K562 (cell line): ENCODE measurements around the gene EXOG. TPM values are rescaled to one million over a fixed set of nuclear protein-coding genes. Genes with fewer than 3 reads are reported as not detected.

Source experiments
- ATAC-seq: fragments of 200-7000 bp; cut with Tn5 transposase; 3 replicates; pipeline ENCODE4 v1.9.1; 2020; ENCODE audit warnings: moderate library complexity
- BruUV-seq: library from RNA; stranded (reverse); fragments of 400-500 nt; replicated peaks from 2 replicates; lab custom pipeline; 2021; lab: Mats Ljungman, UMichigan
- CTCF ChIA-PET: fragments of 300-600 bp; formaldehyde crosslinking; extraction: SDS; loops from one replicate; lab custom pipeline; 2021; ENCODE audit warnings: low intra/inter-chr PET ratio; lab: Yijun Ruan, JAX
- POLR2A ChIA-PET: fragments of 300-600, 350-650 bp; sonication (Branson Sonifier 250); formaldehyde crosslinking; extraction: SDS; loops from one replicate; lab custom pipeline; 2021; ENCODE audit warnings: antibody characterized with exemption, inconsistent platforms; lab: Yijun Ruan, JAX
- DNase-seq, 4 experiments: peaks; one replicate each; pipeline versions ENCODE4 v3.0.0 to v3.0.0-alpha.2; 2011 to 2018; ENCODE audit warnings: low spot score in 3 of 4, mixed read lengths in 3 of 4; ENCODE audit errors: extremely low read depth in 1 of 4
- FAIRE-seq: peaks from 2 replicates; lab custom pipeline; 2011; peaks lifted over from hg19 to GRCh38; lab: Jason Lieb, UNC
- H2AFZ ChIP-seq: 2 replicates; pipeline ENCODE4 v1.6.0; 2011; ENCODE audit warnings: low read depth, low read length, control low read depth, inconsistent platforms
- H3K27ac ChIP-seq: fragments of 200-600 bp; 3 replicates; pipeline ENCODE4 v1.8.0; 2011; ENCODE audit warnings: low read depth, mild to moderate bottlenecking, control low read depth, inconsistent platforms, low read length, moderate library complexity, mixed read lengths; ENCODE audit errors: extremely low read depth
- H3K27me3 ChIP-seq, 2 experiments: fragments of 300-600 bp in 1 of 2; 2 replicates in 1 of 2; 3 replicates in 1 of 2; pipeline versions ENCODE4 v1.6.0 to v1.8.0; 2011; ENCODE audit warnings: inconsistent platforms in 2 of 2, low read length in 2 of 2, mild to moderate bottlenecking in 1 of 2, mixed read lengths in 1 of 2, moderate library complexity in 1 of 2; ENCODE audit not compliant: control insufficient read depth in 2 of 2, insufficient read depth in 2 of 2
- H3K36me3 ChIP-seq: fragments of 300-600 bp; 3 replicates; pipeline ENCODE4 v1.8.0; 2011; ENCODE audit warnings: mild to moderate bottlenecking, low read length, inconsistent platforms; ENCODE audit not compliant: control insufficient read depth, insufficient read depth
- H3K4me1 ChIP-seq, 2 experiments: fragments of 200-600 bp in 1 of 2; replicated peaks in 1 of 2; 2 replicates in 1 of 2; 3 replicates in 1 of 2; pipeline versions ENCODE4 v1.5.1 to v1.8.0; 2011; ENCODE audit warnings: inconsistent platforms in 2 of 2, low read length in 2 of 2, mild to moderate bottlenecking in 1 of 2, mixed read lengths in 1 of 2, moderate library complexity in 1 of 2; ENCODE audit not compliant: control insufficient read depth in 2 of 2, insufficient read depth in 2 of 2
- H3K4me2 ChIP-seq: 2 replicates; pipeline ENCODE4 v1.6.1; 2011; ENCODE audit warnings: low read length, control low read depth, inconsistent platforms, mixed read lengths; ENCODE audit not compliant: insufficient read depth
- H3K4me3 ChIP-seq: fragments of 200-600 bp; sonication (generic), shearing (Covaris generic); 2 replicates; pipeline ENCODE4 v1.5.1; 2016; ENCODE audit warnings: control low read depth, inconsistent platforms
- H3K79me2 ChIP-seq: fragments of 200-600 bp; 3 replicates; pipeline ENCODE4 v1.8.0; 2011; ENCODE audit warnings: low read length, inconsistent platforms; ENCODE audit not compliant: control insufficient read depth, insufficient read depth
- H3K9ac ChIP-seq, 2 experiments: 2 replicates each; pipeline versions ENCODE4 v1.6.0 to v1.6.1; 2011; ENCODE audit warnings: low read depth in 2 of 2, low read length in 2 of 2, control low read depth in 1 of 2, inconsistent platforms in 1 of 2, mild to moderate bottlenecking in 1 of 2, mixed read lengths in 1 of 2; ENCODE audit not compliant: insufficient read depth in 1 of 2
- H3K9me1 ChIP-seq: one replicate; pipeline ENCODE4 v1.6.0; 2011; ENCODE audit warnings: inconsistent platforms, mild to moderate bottlenecking, low read length, moderate library complexity; ENCODE audit not compliant: control insufficient read depth, insufficient read depth
- H3K9me3 ChIP-seq: replicated peaks from 2 replicates; pipeline ENCODE4 v1.5.1; 2011; ENCODE audit warnings: low read depth, low read length, inconsistent platforms; ENCODE audit not compliant: control insufficient read depth, insufficient read depth
- H4K20me1 ChIP-seq: replicated peaks from 2 replicates; pipeline ENCODE4 v1.6.1; 2011; ENCODE audit warnings: low read length, inconsistent platforms, mixed read lengths; ENCODE audit not compliant: control insufficient read depth, insufficient read depth
- CBX1 ChIP-seq: sonication (generic); IDR thresholded peaks from 2 replicates; pipeline ENCODE4 v1.6.1; 2016; ENCODE audit warnings: antibody characterized with exemption, low read depth, mild to moderate bottlenecking
- ELK3 ChIP-seq: fragments of 450-650 bp; formaldehyde crosslinking; IDR thresholded peaks from 2 replicates; pipeline ENCODE4 v1.4.0; 2020; ENCODE audit warnings: mild to moderate bottlenecking
- HDAC2 ChIP-seq: fragments of 450-650 bp; IDR thresholded peaks from 2 replicates; pipeline ENCODE4 v1.6.1; 2016; ENCODE audit warnings: mild to moderate bottlenecking
- NR0B1 ChIP-seq: fragments of 450-650 bp; IDR thresholded peaks from one replicate; pipeline ENCODE4 v1.6.1; 2018; ENCODE audit warnings: mild to moderate bottlenecking, moderate library complexity; ENCODE audit not compliant: partially characterized antibody
- POU5F1 ChIP-seq: fragments of 150-350 bp; IDR thresholded peaks from 2 replicates; pipeline ENCODE4 v1.6.1; 2014; ENCODE audit warnings: borderline replicate concordance, low read length, low read depth, mild to moderate bottlenecking; ENCODE audit not compliant: partially characterized antibody
- TCF7 ChIP-seq: sonication (generic); IDR thresholded peaks from 2 replicates; pipeline ENCODE4 v1.6.1; 2016; ENCODE audit warnings: antibody characterized with exemption, borderline replicate concordance
- WGBS: fragments of 100-300 bp; shearing (Covaris generic); methylation state at CpG from one replicate; pipeline ENCODE4 v1.1.6; 2016; ENCODE audit warnings: low coverage, mixed read lengths; ENCODE audit not compliant: insufficient coverage; ENCODE audit errors: missing lambda C conversion rate; 5-methylcytosine and 5-hydroxymethylcytosine counted together
- in situ Hi-C: fragments of 300-500 bp; cut with MboI; formaldehyde crosslinking; loops from 4 replicates; pipeline ENCODE4 v1.15.0; 2018; ENCODE audit warnings: inconsistent platforms, mixed read lengths
- intact Hi-C: fragments of 100-400 bp; cut with micrococcal nuclease; formaldehyde crosslinking; loops from 2 replicates; pipeline ENCODE4 v1.14.2; 2022
- polyA plus RNA-seq, 8 experiments: library from polyadenylated mRNA; depleted of rRNA in 4 of 8; stranded (reverse) in 5 of 8; unstranded in 3 of 8; fragments of >200 nt; fragmentation: Nextera tagmentation in 2 of 8; fragmentation: Illumina TruSeq in 1 of 8; extraction: Ambion mirVana in 2 of 8; extraction: Trizol in 1 of 8; gene quantifications; 2 replicates each; pipeline versions ENCODE4 v1.2.1 to v1.2.3, GENCODE V29; 2011 to 2014; ENCODE audit warnings: inconsistent platforms in 1 of 8, missing spikeins in 1 of 8
- total RNA-seq, 7 experiments: library from RNA; depleted of rRNA in 6 of 7; stranded (reverse); fragments of >200 nt in 6 of 7; fragmentation: Illumina TruSeq in 2 of 7; extraction: Trizol in 2 of 7; gene quantifications; 2 replicates each; pipeline versions ENCODE4 v1.2.1 to v1.2.3, GENCODE V29; 2011 to 2021; ENCODE audit warnings: low replicate concordance in 1 of 7

EXOG gene
- total and polyA plus RNA-seq, 9 of the 15 experiments (the other 6 are each of a cell fraction or from before 2014, with no cell fraction given): 10.8 to 21.7 (median 14.8) TPM

GRCh38 chr3:38563886-38564270 is 67.7 kb downstream of the EXOG start:
- WGBS: 1% methylated on average over 10 of the region's 10 CpGs
- BruUV-seq: no TSS peak
- H3K36me3 ChIP-seq: no peaks in the 10 kb centered on the region
- H3K4me2 ChIP-seq: no peak overlapping the region
- POLR2A ChIA-PET: interaction anchor here (1.3 kb wide), 1 partner anchor 11 kb away, joined by 3 read pairs; no protein-coding TSS in a partner anchor
- no peaks in the 10 kb centered on the region for H4K20me1 ChIP-seq
- no peak overlapping the region for H3K27ac ChIP-seq
- peaks cover 9 to 54% of the 10 kb centered on the region in 2 experiments; a peak in 4 of 5 replicates for H3K27me3 ChIP-seq
- in situ Hi-C loops (no loop called here), intact Hi-C loops (no loop called here)
- no peak overlapping the region for H2AFZ ChIP-seq
- TF ChIP-seq CBX1 (no peak), ELK3 (CRISPR knock-in tag) (no peak), HDAC2 (no peak), NR0B1 (no peak), POU5F1 (no peak), TCF7 (no peak)
- no peaks in the 10 kb centered on the region for H3K9me1 ChIP-seq
- CTCF ChIA-PET: no interaction called here
- no peak for DNase-seq
- no peaks in the 10 kb centered on the region for H3K4me1 ChIP-seq
- H3K9ac ChIP-seq: no peak overlapping the region
- FAIRE-seq: no peak
- no peaks in the 10 kb centered on the region for H3K79me2 ChIP-seq
- no peak overlapping the region for H3K4me3 ChIP-seq
- ATAC-seq: no peak
- H3K9me3 ChIP-seq: no peaks in the 10 kb centered on the region
